ENCODE measurements around the gene FOSL1. TPM values are rescaled to one million over a fixed set of nuclear protein-coding genes. Genes with fewer than 3 reads are reported as not detected.

FOSL1 gene
- polyA plus RNA-seq, 3 donors: 2.5 to 28.2 (median 2.5) TPM

- H3K36me3 ChIP-seq (replicated peaks in 1 of 2; ENCODE audit: control insufficient read depth in 1 of 2, insufficient read depth in 2 of 2, low read length in 2 of 2): peaks cover 48 to 58% of the 10 kb centered on the region in 2 donors
- 96% methylated on average over 18 of the region's 18 CpGs for WGBS (ENCODE audit: insufficient coverage)
- Mint-ChIP-seq H3K27ac (peak overlapping the region in 2 of 7 donors; percentile 43 to 53), H3K4me3 (no peak overlapping the region), H3K4me1 (peaks cover 29% of the 10 kb centered on the region), H3K9me3 (no peaks in the 10 kb centered on the region), H3K36me3 (peaks cover 40 to 60% of the 10 kb centered on the region in 2 donors), H3K27me3 (ENCODE audit: low read depth in 3 of 3) (peaks cover 0 to 11% (median 5%) of the 10 kb centered on the region in 3 donors)
- H3K4me3 ChIP-seq (replicated peaks in 1 of 3; ENCODE audit: low read depth in 2 of 3, low read length in 3 of 3): no peak overlapping the region
- no peak overlapping the region for H3K9ac ChIP-seq (ENCODE audit: insufficient read depth, low read length, poor library complexity, severe bottlenecking)
- intact Hi-C loops (cut with micrococcal nuclease): no loop called here
- TF ChIP-seq CTCF (IDR thresholded peaks at IDR 0.05): no peak
- H3K4me2 ChIP-seq (replicated peaks; ENCODE audit: extremely low read depth, low read length, poor library complexity, severe bottlenecking): no peak overlapping the region
- no peaks in the 10 kb centered on the region for H3K27me3 ChIP-seq (ENCODE audit: control insufficient read depth in 2 of 2, insufficient read depth in 2 of 2, low read length in 2 of 2)
- H2AFZ ChIP-seq (ENCODE audit: insufficient read depth, low read depth, low read length, poor library complexity, severe bottlenecking): no peak overlapping the region
- peaks cover 30% of the 10 kb centered on the region for H3K79me2 ChIP-seq (ENCODE audit: insufficient read depth, low read length)
- H3K4me1 ChIP-seq (ENCODE audit: control insufficient read depth in 1 of 2, insufficient read depth in 2 of 2, low read length in 2 of 2): peaks cover 16 to 28% of the 10 kb centered on the region in 2 donors
- no peak overlapping the region for H3K27ac ChIP-seq (ENCODE audit: low read depth in 1 of 2, low read length in 2 of 2)
- DNase-seq: no peak
- no peaks in the 10 kb centered on the region for H3K9me3 ChIP-seq (replicated peaks in 1 of 2; ENCODE audit: control insufficient read depth in 1 of 2, insufficient read depth in 1 of 2, low read length in 2 of 2)
- peaks cover 43% of the 10 kb centered on the region for H4K20me1 ChIP-seq (ENCODE audit: insufficient read depth, low read length)
These were observed 35.3 kb downstream of the FOSL1 start for GRCh38 chr11:65864706-65865471.

- Histone ChIP-seq H3K36me3 (replicated peaks in 1 of 2; ENCODE audit: control insufficient read depth in 1 of 2, insufficient read depth in 2 of 2, low read length in 2 of 2) (peaks cover 48 to 58% of the 10 kb centered on the region in 2 donors), H3K9ac (ENCODE audit: insufficient read depth, low read length, poor library complexity, severe bottlenecking) (no peak overlapping the region), H3K27me3 (ENCODE audit: control insufficient read depth in 2 of 2, insufficient read depth in 2 of 2, low read length in 2 of 2) (no peaks in the 10 kb centered on the region), H2AFZ (ENCODE audit: insufficient read depth, low read depth, low read length, poor library complexity, severe bottlenecking) (no peak overlapping the region), H3K4me1 (ENCODE audit: control insufficient read depth in 1 of 2, insufficient read depth in 2 of 2, low read length in 2 of 2) (peaks cover 24 to 36% of the 10 kb centered on the region in 2 donors), H4K20me1 (ENCODE audit: insufficient read depth, low read length) (peaks cover 43% of the 10 kb centered on the region), H3K27ac (ENCODE audit: low read depth in 1 of 2, low read length in 2 of 2) (no peak overlapping the region), H3K4me3 (replicated peaks in 1 of 3; ENCODE audit: low read depth in 2 of 3, low read length in 3 of 3) (no peak overlapping the region), H3K9me3 (replicated peaks in 1 of 2; ENCODE audit: control insufficient read depth in 1 of 2, insufficient read depth in 1 of 2, low read length in 2 of 2) (no peaks in the 10 kb centered on the region), H3K79me2 (ENCODE audit: insufficient read depth, low read length) (peaks cover 30% of the 10 kb centered on the region), H3K4me2 (replicated peaks; ENCODE audit: extremely low read depth, low read length, poor library complexity, severe bottlenecking) (no peak overlapping the region)
- peaks cover 0 to 8% (median 3%) of the 10 kb centered on the region in 3 donors for H3K27me3 Mint-ChIP-seq (ENCODE audit: low read depth in 3 of 3)
- no peak for DNase-seq
- H3K27ac Mint-ChIP-seq: no peak overlapping the region
- peaks cover 34% of the 10 kb centered on the region for H3K4me1 Mint-ChIP-seq
- intact Hi-C loops (cut with micrococcal nuclease): no loop called here
- H3K4me3 Mint-ChIP-seq: no peak overlapping the region
- WGBS (ENCODE audit: insufficient coverage): 93% methylated on average over 10 of the region's 12 CpGs
- H3K9me3 Mint-ChIP-seq: no peaks in the 10 kb centered on the region
- peaks cover 40 to 60% of the 10 kb centered on the region in 2 donors for H3K36me3 Mint-ChIP-seq
- no peak for TF ChIP-seq CTCF (IDR thresholded peaks at IDR 0.05)
These were observed 36.1 kb downstream of the FOSL1 start for GRCh38 chr11:65863889-65864705.
